HEK293T (cell line): ENCODE data around the gene ARL10.

Experiments
- BHLHE40 ChIP-seq: fragments of 450-650 bp; IDR thresholded peaks from 2 replicates; pipeline ENCODE4 v1.6.1; 2016; ENCODE audit warnings: mild to moderate bottlenecking, moderate library complexity, borderline replicate concordance
- CTBP1 ChIP-seq: fragments of 450-650 bp; IDR thresholded peaks from 2 replicates; pipeline ENCODE4 v1.6.1; 2016; ENCODE audit warnings: borderline replicate concordance
- ELF4 ChIP-seq: fragments of 450-650 bp; IDR thresholded peaks from 2 replicates; pipeline ENCODE4 v1.6.1; 2017; ENCODE audit warnings: antibody characterized with exemption
- HDGF ChIP-seq: fragments of 450-650 bp; IDR thresholded peaks from 2 replicates; pipeline ENCODE4 v1.6.1; 2017; ENCODE audit warnings: antibody characterized with exemption, borderline replicate concordance
- SP1 ChIP-seq: fragments of 450-650 bp; IDR thresholded peaks from 2 replicates; pipeline ENCODE4 v1.6.1; 2017
- SUZ12 ChIP-seq: fragments of 450-650 bp; IDR thresholded peaks from 2 replicates; pipeline ENCODE4 v1.6.1; 2016; ENCODE audit warnings: mild to moderate bottlenecking
- ZNF384 ChIP-seq: fragments of 450-650 bp; IDR thresholded peaks from 2 replicates; pipeline ENCODE4 v1.6.1; 2016
- TF ChIP-seq, protein P1 (sequence below): fragments of 450-650 bp; IDR thresholded peaks from 2 replicates; pipeline ENCODE4 v1.6.1; 2016

DNA sequence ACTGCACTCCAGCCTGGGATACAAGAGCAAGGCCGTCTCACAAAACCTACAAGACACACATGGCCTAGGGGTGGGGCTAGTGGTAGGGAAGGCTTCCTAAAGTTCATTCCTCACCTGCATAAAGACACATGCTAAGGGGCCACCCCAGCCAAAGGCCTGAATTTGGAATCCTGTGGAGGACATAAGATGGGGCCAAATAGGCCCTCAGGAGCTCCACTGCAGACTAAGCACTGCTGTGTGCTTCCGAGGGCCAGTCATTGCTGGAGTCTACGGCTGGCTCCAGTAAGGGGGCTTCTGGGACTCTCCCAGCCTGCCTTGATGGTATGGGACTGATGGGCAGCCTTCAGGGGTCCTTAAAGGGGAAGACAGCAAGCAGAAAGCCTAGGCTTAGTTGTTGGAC is 17.4 kb downstream of the ARL10 start:
- TF ChIP-seq HDGF (no peak), SP1 (no peak), CTBP1 (no peak), BHLHE40 (no peak), SUZ12 (no peak), ZNF384 (no peak), ELF4 (no peak)
- TF ChIP-seq, protein P1, sequence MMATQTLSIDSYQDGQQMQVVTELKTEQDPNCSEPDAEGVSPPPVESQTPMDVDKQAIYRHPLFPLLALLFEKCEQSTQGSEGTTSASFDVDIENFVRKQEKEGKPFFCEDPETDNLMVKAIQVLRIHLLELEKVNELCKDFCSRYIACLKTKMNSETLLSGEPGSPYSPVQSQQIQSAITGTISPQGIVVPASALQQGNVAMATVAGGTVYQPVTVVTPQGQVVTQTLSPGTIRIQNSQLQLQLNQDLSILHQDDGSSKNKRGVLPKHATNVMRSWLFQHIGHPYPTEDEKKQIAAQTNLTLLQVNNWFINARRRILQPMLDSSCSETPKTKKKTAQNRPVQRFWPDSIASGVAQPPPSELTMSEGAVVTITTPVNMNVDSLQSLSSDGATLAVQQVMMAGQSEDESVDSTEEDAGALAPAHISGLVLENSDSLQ: no peak
